H9 (cell line): Measurements from ENCODE around the gene MED25. TPM values are rescaled to one million over a fixed set of nuclear protein-coding genes. Genes with fewer than 3 reads are reported as not detected.
A peak's percentile ranks its signal among the peaks of the same experiment; 100 is the strongest.

Experiments
- DNase-seq: peaks from one replicate; pipeline ENCODE4 v3.0.0-alpha.2; 2017
- H2AFZ ChIP-seq: one replicate; pipeline ENCODE4 v1.6.1; 2013; ENCODE audit warnings: mild to moderate bottlenecking, low read length, control low read depth, moderate library complexity
- H2AK5ac ChIP-seq: 2 replicates; pipeline ENCODE4 v1.6.1; 2013; ENCODE audit warnings: low read length, control low read depth, mixed read lengths; ENCODE audit not compliant: insufficient read length
- H2BK120ac ChIP-seq: one replicate; pipeline ENCODE4 v1.6.1; 2013; ENCODE audit warnings: low read depth, mild to moderate bottlenecking, low read length, control low read depth, inconsistent platforms; ENCODE audit not compliant: poor library complexity, severe bottlenecking
- H2BK12ac ChIP-seq: 2 replicates; pipeline ENCODE4 v1.6.1; 2013; ENCODE audit warnings: low read length, control low read depth, mixed read lengths, low read depth; ENCODE audit not compliant: insufficient read length
- H2BK15ac ChIP-seq: 2 replicates; pipeline ENCODE4 v1.6.1; 2013; ENCODE audit warnings: low read depth, low read length, control low read depth
- H2BK20ac ChIP-seq: one replicate; pipeline ENCODE4 v1.6.1; 2013; ENCODE audit warnings: low read depth, mild to moderate bottlenecking, low read length, control low read depth, inconsistent platforms; ENCODE audit not compliant: poor library complexity, severe bottlenecking
- H2BK5ac ChIP-seq: 2 replicates; pipeline ENCODE4 v1.6.1; 2013; ENCODE audit warnings: low read length, control low read depth, mixed read lengths; ENCODE audit not compliant: insufficient read length
- H3K14ac ChIP-seq: 2 replicates; pipeline ENCODE4 v1.6.1; 2013; ENCODE audit warnings: low read length, control low read depth; ENCODE audit not compliant: insufficient read depth
- H3K18ac ChIP-seq: 2 replicates; pipeline ENCODE4 v1.6.1; 2013; ENCODE audit warnings: low read depth, mild to moderate bottlenecking, mixed read lengths, low read length, control low read depth; ENCODE audit not compliant: insufficient read length
- H3K23ac ChIP-seq: 2 replicates; pipeline ENCODE4 v1.6.1; 2013; ENCODE audit warnings: low read length, control low read depth, mixed read lengths, low read depth; ENCODE audit not compliant: insufficient read length
- H3K23me2 ChIP-seq: 2 replicates; pipeline ENCODE4 v1.6.1; 2013; ENCODE audit warnings: low read depth, mild to moderate bottlenecking, mixed read lengths, low read length, control low read depth; ENCODE audit not compliant: insufficient read length, poor library complexity, severe bottlenecking
- H3K27ac ChIP-seq: 2 replicates; pipeline ENCODE4 v1.5.1; 2013; ENCODE audit warnings: low read length, control low read depth, mixed read lengths, low read depth; ENCODE audit not compliant: insufficient read length
- H3K27me3 ChIP-seq: 2 replicates; pipeline ENCODE4 v1.6.1; 2013; ENCODE audit warnings: low read length, control low read depth, inconsistent platforms; ENCODE audit not compliant: insufficient read depth
- H3K4ac ChIP-seq: 2 replicates; pipeline ENCODE4 v1.6.1; 2013; ENCODE audit warnings: low read depth, mild to moderate bottlenecking, control low read depth, inconsistent platforms, low read length, moderate library complexity
- H3K4me1 ChIP-seq: 2 replicates; pipeline ENCODE4 v1.6.1; 2013; ENCODE audit warnings: low read length, control low read depth, inconsistent platforms; ENCODE audit not compliant: insufficient read depth
- H3K4me2 ChIP-seq: 2 replicates; pipeline ENCODE4 v1.6.1; 2013; ENCODE audit warnings: low read length, control low read depth, mixed read lengths; ENCODE audit not compliant: insufficient read length, insufficient read depth
- H3K56ac ChIP-seq: 2 replicates; pipeline ENCODE4 v1.6.1; 2013; ENCODE audit warnings: low read depth, mild to moderate bottlenecking, mixed read lengths, low read length, control low read depth; ENCODE audit not compliant: insufficient read length
- H3K79me1 ChIP-seq: 2 replicates; pipeline ENCODE4 v1.6.1; 2013; ENCODE audit warnings: low read depth, mild to moderate bottlenecking, moderate library complexity, low read length, control low read depth, inconsistent platforms; ENCODE audit not compliant: insufficient read depth, poor library complexity, severe bottlenecking
- H3K79me2 ChIP-seq: 2 replicates; pipeline ENCODE4 v1.6.1; 2013; ENCODE audit warnings: low read length, control low read depth, inconsistent platforms; ENCODE audit not compliant: insufficient read depth
- H3K9ac ChIP-seq: 2 replicates; pipeline ENCODE4 v1.6.1; 2013; ENCODE audit warnings: low read length, control low read depth, mixed read lengths; ENCODE audit not compliant: insufficient read length; ENCODE audit errors: extremely low read depth
- H3K9me3 ChIP-seq: one replicate; pipeline ENCODE4 v1.6.1; 2013; ENCODE audit warnings: low read depth, low read length, inconsistent platforms; ENCODE audit not compliant: control insufficient read depth
- H3T11ph ChIP-seq: one replicate; pipeline ENCODE4 v1.6.1; 2013; ENCODE audit warnings: mild to moderate bottlenecking, low read length, control low read depth, inconsistent platforms
- H4K20me1 ChIP-seq: one replicate; pipeline ENCODE4 v1.6.1; 2013; ENCODE audit not compliant: control insufficient read depth, insufficient read length, insufficient read depth
- H4K5ac ChIP-seq: 2 replicates; pipeline ENCODE4 v1.6.1; 2013; ENCODE audit warnings: low read depth, mild to moderate bottlenecking, mixed read lengths, low read length, control low read depth; ENCODE audit not compliant: insufficient read length
- H4K8ac ChIP-seq: replicated peaks from 2 replicates; pipeline ENCODE4 v1.6.1; 2013; ENCODE audit warnings: low read length, control low read depth, mixed read lengths, low read depth; ENCODE audit not compliant: insufficient read length
- H4K91ac ChIP-seq: 2 replicates; pipeline ENCODE4 v1.6.1; 2013; ENCODE audit warnings: low read depth, mild to moderate bottlenecking, moderate library complexity, mixed read lengths, low read length, control low read depth; ENCODE audit not compliant: insufficient read length
- H3K27ac Mint-ChIP-seq, 3 experiments: 2 replicates in 2 of 3; 3 replicates in 1 of 3; pipeline ENCODE4 v1.8.0; 2020 to 2021; ENCODE audit warnings: mixed read lengths in 3 of 3, mild to moderate bottlenecking in 1 of 3, moderate library complexity in 1 of 3
- H3K27me3 Mint-ChIP-seq: 2 replicates; pipeline ENCODE4 v1.8.0; 2021; ENCODE audit warnings: low read depth, mild to moderate bottlenecking, moderate library complexity, mixed read lengths
- H3K36me3 Mint-ChIP-seq, 3 experiments: 2 replicates in 2 of 3; 3 replicates in 1 of 3; pipeline ENCODE4 v1.8.0; 2020 to 2021; ENCODE audit warnings: low read depth in 3 of 3, mixed read lengths in 3 of 3; ENCODE audit not compliant: insufficient read depth in 1 of 3
- H3K4me1 Mint-ChIP-seq, 2 experiments: 2 replicates each; pipeline ENCODE4 v1.8.0; 2020; ENCODE audit warnings: mixed read lengths in 2 of 2
- H3K4me3 Mint-ChIP-seq, 2 experiments: 2 replicates in 1 of 2; 3 replicates in 1 of 2; pipeline ENCODE4 v1.8.0; 2020 to 2021; ENCODE audit warnings: mild to moderate bottlenecking in 2 of 2, mixed read lengths in 2 of 2, moderate library complexity in 1 of 2
- H3K9me3 Mint-ChIP-seq, 2 experiments: 2 replicates in 1 of 2; 3 replicates in 1 of 2; pipeline ENCODE4 v1.8.0; 2020; ENCODE audit warnings: mild to moderate bottlenecking in 2 of 2, mixed read lengths in 2 of 2, moderate library complexity in 1 of 2
- CTCF ChIP-seq: fragments of 200-600 bp; sonication (generic); conservative IDR thresholded peaks from 3 replicates; pipeline ENCODE4 v1.8.0; 2021; ENCODE audit warnings: antibody characterized with exemption, mild to moderate bottlenecking
- WGBS: extraction: QIAGEN DNeasy Blood & Tissue Kit; methylation state at CpG from one replicate; pipeline ENCODE4 v1.1.7; 2013; ENCODE audit warnings: missing lambda C conversion rate, low lambda C conversion rate, mixed read lengths; ENCODE audit not compliant: insufficient read length; ENCODE audit errors: extremely low coverage; 5-methylcytosine and 5-hydroxymethylcytosine counted together
- total RNA-seq: library from RNA; stranded (reverse); gene quantifications from 2 replicates; pipeline ENCODE4 v1.2.1, GENCODE V29; 2021

The MED25 gene
- total RNA-seq, 1 experiment from 2014 or later = 77.5 TPM

DNA sequence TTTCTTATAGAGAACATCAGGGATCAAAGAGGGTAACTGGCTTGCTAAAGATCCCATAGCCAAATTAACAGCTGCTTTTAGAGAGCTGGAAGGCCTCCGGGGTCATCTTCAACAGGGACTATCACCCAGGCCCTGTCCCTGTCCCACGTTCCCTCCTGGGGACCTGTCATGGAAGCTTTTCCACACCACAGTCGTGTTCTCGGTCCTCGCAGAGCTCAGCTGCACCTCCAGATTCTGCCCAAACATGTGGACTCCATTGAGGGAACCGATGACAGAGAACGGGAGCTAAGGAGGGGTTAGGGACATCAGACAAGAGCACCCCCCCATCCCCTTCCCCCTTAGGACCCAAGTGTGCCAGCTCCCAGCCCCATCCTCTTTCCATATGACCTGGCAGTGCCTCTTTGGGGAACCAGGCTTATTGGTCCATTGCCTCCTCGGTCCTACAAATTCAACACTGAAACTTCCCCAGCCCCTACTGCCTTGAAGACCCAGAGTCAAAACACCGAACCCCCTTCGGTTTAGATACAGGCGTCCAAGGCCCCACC is 5.6 kb upstream of the MED25 start:
- H2BK5ac ChIP-seq = no peak overlapping the region
- H3K9me3 Mint-ChIP-seq = no peaks in the 10 kb centered on the region; a peak in 1 of 5 replicates
- H3K4me1 ChIP-seq = peaks cover 3% of the 10 kb centered on the region
- peak overlapping the region; percentile 84 for H3K4me2 ChIP-seq
- H3K9me3 ChIP-seq = no peaks in the 10 kb centered on the region
- H3K18ac ChIP-seq = peak overlapping the region; percentile 79
- peaks cover 18 to 39% of the 10 kb centered on the region in 2 experiments for H3K4me1 Mint-ChIP-seq
- no peaks in the 10 kb centered on the region for H3K27me3 ChIP-seq
- H3K56ac ChIP-seq = no peak overlapping the region
- H4K20me1 ChIP-seq = no peaks in the 10 kb centered on the region
- no peak for DNase-seq
- no peak overlapping the region for H2BK20ac ChIP-seq
- no peak overlapping the region for H3K23ac ChIP-seq
- no peak overlapping the region for H2AFZ ChIP-seq
- H3K79me2 ChIP-seq = no peaks in the 10 kb centered on the region
- H2BK12ac ChIP-seq = peak overlapping the region; percentile 47
- no peak for TF ChIP-seq CTCF
- no peak overlapping the region for H3K4ac ChIP-seq
- peak overlapping the region; percentile 14 for H4K91ac ChIP-seq
- H4K8ac ChIP-seq = no peak overlapping the region
- peaks cover 7% of the 10 kb centered on the region for H3K27me3 Mint-ChIP-seq
- peak overlapping the region; percentile 89 for H3K14ac ChIP-seq
- no peak overlapping the region for H2AK5ac ChIP-seq
- H2BK15ac ChIP-seq = no peak overlapping the region
- peak overlapping the region; percentile 97 to 100 (median 100); a peak in 4 of 7 replicates for H3K27ac Mint-ChIP-seq
- WGBS = no CpG with 5 or more reads among the region's 11 CpGs
- H4K5ac ChIP-seq = peak overlapping the region; percentile 50
- no peaks in the 10 kb centered on the region for H3K79me1 ChIP-seq
- peaks cover 13% of the 10 kb centered on the region for H3K23me2 ChIP-seq
- peak overlapping the region; percentile 71 for H3K9ac ChIP-seq
- H3K36me3 Mint-ChIP-seq = peaks cover 4 to 9% (median 7%) of the 10 kb centered on the region in 3 experiments; a peak in 5 of 7 replicates
- peak overlapping the region; percentile 63 for H2BK120ac ChIP-seq
- no peak overlapping the region for H3T11ph ChIP-seq
- H3K4me3 Mint-ChIP-seq = peak overlapping the region; percentile 90 to 96
- H3K27ac ChIP-seq = peak overlapping the region; percentile 71
